ENCODE results near the gene SSBP4. TPM values are rescaled to one million over a fixed set of nuclear protein-coding genes. Genes with fewer than 3 reads are reported as not detected.

SSBP4 gene
- polyA plus RNA-seq, 2 of the 4 experiments (the other 2 are of a cell fraction) = 6.9 to 43.2 TPM

- no peak for ATAC-seq
- peak overlapping the region; percentile 93 for H3K4me2 ChIP-seq
Observed at GRCh38 chr19:18414504-18415177, 4.6 kb upstream of the SSBP4 start.

GRCh38 chr19:18415178-18415867 is 3.9 kb upstream of the SSBP4 start:
- FAIRE-seq (no peak), DNase-seq (ENCODE audit: low read depth in 1 of 2, low spot score in 1 of 2) (no peak), ATAC-seq (no peak)
- Histone ChIP-seq H3K4me3 (no peak overlapping the region), H3K27ac (peak overlapping the region; percentile 96 to 100), H3K9me3 (no peaks in the 10 kb centered on the region), H3K4me1 (peaks cover 47% of the 10 kb centered on the region), H3K4me2 (peak overlapping the region; percentile 93)
- CTCF ChIA-PET = interaction anchor here (0.9 to 9.4 kb wide), 7 partner anchors 13 to 141 kb away, joined by 3 to 109 read pairs (median 31); partner anchors contain the start of genes IQCN, JUND and LRRC25
- POLR2A ChIA-PET = interaction anchor here (2.0 to 4.8 kb wide), 2 partner anchors 29 kb away, joined by 7 to 28 read pairs; partner anchors contain the start of gene GDF15
- 82% methylated on average over 23 of the region's 25 CpGs for WGBS (ENCODE audit: missing lambda C conversion rate)
- TF ChIP-seq, protein P1, sequence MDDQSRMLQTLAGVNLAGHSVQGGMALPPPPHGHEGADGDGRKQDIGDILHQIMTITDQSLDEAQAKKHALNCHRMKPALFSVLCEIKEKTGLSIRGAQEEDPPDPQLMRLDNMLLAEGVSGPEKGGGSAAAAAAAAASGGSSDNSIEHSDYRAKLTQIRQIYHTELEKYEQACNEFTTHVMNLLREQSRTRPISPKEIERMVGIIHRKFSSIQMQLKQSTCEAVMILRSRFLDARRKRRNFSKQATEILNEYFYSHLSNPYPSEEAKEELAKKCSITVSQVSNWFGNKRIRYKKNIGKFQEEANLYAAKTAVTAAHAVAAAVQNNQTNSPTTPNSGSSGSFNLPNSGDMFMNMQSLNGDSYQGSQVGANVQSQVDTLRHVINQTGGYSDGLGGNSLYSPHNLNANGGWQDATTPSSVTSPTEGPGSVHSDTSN (IDR thresholded peaks at IDR 0.05) = no peak
- TF ChIP-seq EHF (CRISPR knock-in tag; IDR thresholded peaks at IDR 0.05) = no peak
- TF ChIP-seq MAFK (IDR thresholded peaks at IDR 0.05; ENCODE audit: partially characterized antibody) = no peak
- TF ChIP-seq KDM5A (IDR thresholded peaks at IDR 0.05) = no peak
- TF ChIP-seq PHF8 (IDR thresholded peaks at IDR 0.05; ENCODE audit: borderline replicate concordance, low read depth) = no peak
- TF ChIP-seq HEYL (CRISPR knock-in tag; IDR thresholded peaks at IDR 0.05) = no peak

More at GRCh38 chr19:18414504-18415177, 4.6 kb upstream of the SSBP4 start:
- 23% methylated on average over 8 of the region's 11 CpGs for WGBS (ENCODE audit: missing lambda C conversion rate)
- H3K9me3 ChIP-seq = no peaks in the 10 kb centered on the region
- POLR2A ChIA-PET = interaction anchor here (0.8 to 2.0 kb wide), 2 partner anchors 24 to 29 kb away, joined by 3 to 7 read pairs; partner anchors contain the start of gene GDF15
- FAIRE-seq (no peak), DNase-seq (ENCODE audit: low read depth in 1 of 2, low spot score in 1 of 2) (peak in 1 of 2 experiments; percentile 65)
- CTCF ChIA-PET = interaction anchor here (1.1 to 9.4 kb wide), 9 partner anchors 13 to 213 kb away, joined by 3 to 109 read pairs (median 4); partner anchors contain the start of genes JUND and LRRC25
- TF ChIP-seq MAX (IDR thresholded peaks at IDR 0.05) = no peak
- no peak for TF ChIP-seq RAD21 (conservative IDR thresholded peaks at IDR 0.05 in 1 of 2, IDR thresholded peaks at IDR 0.05 in 1 of 2)
- no peak for TF ChIP-seq CHD4 (IDR thresholded peaks at IDR 0.05; ENCODE audit: borderline replicate concordance)
- TF ChIP-seq NPAS2 (CRISPR knock-in tag; IDR thresholded peaks at IDR 0.05; ENCODE audit: borderline replicate concordance) = no peak
- TF ChIP-seq FOSL2 (IDR thresholded peaks at IDR 0.05) = no peak
- no peak for TF ChIP-seq FOSL2 (CRISPR knock-in tag; IDR thresholded peaks at IDR 0.05)
- TF ChIP-seq SMC3 (IDR thresholded peaks at IDR 0.05) = no peak
- TF ChIP-seq MYC (IDR thresholded peaks at IDR 0.05; ENCODE audit: borderline replicate concordance, low read length) = no peak
- TF ChIP-seq NR3C1 (IDR thresholded peaks at IDR 0.05) = no peak
- no peak for TF ChIP-seq CTCF (IDR thresholded peaks at IDR 0.05)
- TF ChIP-seq ZSCAN20 (CRISPR knock-in tag; IDR thresholded peaks at IDR 0.05) = no peak
- TF ChIP-seq PHF8 (IDR thresholded peaks at IDR 0.05; ENCODE audit: borderline replicate concordance, low read depth) = no peak
- peaks cover 53% of the 10 kb centered on the region for H3K4me1 ChIP-seq
- no peak overlapping the region for H3K4me3 ChIP-seq
- peak overlapping the region; percentile 96 to 100 for H3K27ac ChIP-seq

GRCh38 chr19:18416778-18417249 is 2.4 kb upstream of the SSBP4 start:
- Histone ChIP-seq H3K4me3 (peak overlapping the region; percentile 49), H3K4me1 (peaks cover 56% of the 10 kb centered on the region), H3K4me2 (peak overlapping the region; percentile 93), H3K27ac (peak overlapping the region; percentile 96 to 100), H3K9me3 (no peaks in the 10 kb centered on the region)
- CTCF ChIA-PET = interaction anchor here (1.0 to 9.4 kb wide), 6 partner anchors 16 to 77 kb away, joined by 3 to 109 read pairs (median 8); no protein-coding TSS in a partner anchor
- FAIRE-seq (no peak), ATAC-seq (peak; percentile 63 to 77), DNase-seq (ENCODE audit: low read depth in 1 of 2, low spot score in 1 of 2) (peak in 1 of 2 experiments; percentile 91)
- TF ChIP-seq TFCP2L1 (CRISPR knock-in tag; IDR thresholded peaks at IDR 0.05) = no peak; the same call in 1 of the 2 replicates
- no peak; the same call in 1 of the 2 replicates for TF ChIP-seq MAZ (IDR thresholded peaks at IDR 0.05; ENCODE audit: borderline replicate concordance, low read depth, low read length)
- TF ChIP-seq HOXB5 (CRISPR knock-in tag; IDR thresholded peaks at IDR 0.05) = peak; percentile 78; the same call in 1 of the 2 replicates
- no peak for TF ChIP-seq MAFK (IDR thresholded peaks at IDR 0.05; ENCODE audit: partially characterized antibody)
- TF ChIP-seq HOXA7 (CRISPR knock-in tag; IDR thresholded peaks at IDR 0.05) = peak; percentile 62; the same call in 1 of the 2 replicates
- TF ChIP-seq MAX (IDR thresholded peaks at IDR 0.05) = peak; percentile 82
- peak; percentile 71; the same call in 1 of the 2 replicates for TF ChIP-seq ATOH8 (CRISPR knock-in tag; IDR thresholded peaks at IDR 0.05; ENCODE audit: low read depth)
- TF ChIP-seq MYC (IDR thresholded peaks at IDR 0.05; ENCODE audit: borderline replicate concordance, low read length) = peak; percentile 86
- peak; percentile 64; the same call in 1 of the 2 replicates for TF ChIP-seq FOSB (CRISPR knock-in tag; IDR thresholded peaks at IDR 0.05)
- TF ChIP-seq PHF8 (IDR thresholded peaks at IDR 0.05; ENCODE audit: borderline replicate concordance, low read depth) = no peak
- TF ChIP-seq FOSL2 (IDR thresholded peaks at IDR 0.05) = no peak
- no peak for TF ChIP-seq FOSL2 (CRISPR knock-in tag; IDR thresholded peaks at IDR 0.05)
- peak; percentile 83 for TF ChIP-seq E2F6 (IDR thresholded peaks at IDR 0.05; ENCODE audit: borderline replicate concordance, low read depth)
- TF ChIP-seq ZC3H11A (IDR thresholded peaks at IDR 0.05) = no peak
- 0% methylated on average over 12 of the region's 44 CpGs for WGBS (ENCODE audit: missing lambda C conversion rate)
- POLR2A ChIA-PET = interaction anchor here (0.7 to 4.8 kb wide), 8 partner anchors 15 to 173 kb away, joined by 3 to 28 read pairs (median 6); partner anchors contain the start of genes GDF15 and JUND
